ENCODE measurements around the gene THBD. TPM values are rescaled to one million over a fixed set of nuclear protein-coding genes. Genes with fewer than 3 reads are reported as not detected.

THBD gene
- total RNA-seq, 1 donor from 2014 or later: 22.7 TPM

DNA sequence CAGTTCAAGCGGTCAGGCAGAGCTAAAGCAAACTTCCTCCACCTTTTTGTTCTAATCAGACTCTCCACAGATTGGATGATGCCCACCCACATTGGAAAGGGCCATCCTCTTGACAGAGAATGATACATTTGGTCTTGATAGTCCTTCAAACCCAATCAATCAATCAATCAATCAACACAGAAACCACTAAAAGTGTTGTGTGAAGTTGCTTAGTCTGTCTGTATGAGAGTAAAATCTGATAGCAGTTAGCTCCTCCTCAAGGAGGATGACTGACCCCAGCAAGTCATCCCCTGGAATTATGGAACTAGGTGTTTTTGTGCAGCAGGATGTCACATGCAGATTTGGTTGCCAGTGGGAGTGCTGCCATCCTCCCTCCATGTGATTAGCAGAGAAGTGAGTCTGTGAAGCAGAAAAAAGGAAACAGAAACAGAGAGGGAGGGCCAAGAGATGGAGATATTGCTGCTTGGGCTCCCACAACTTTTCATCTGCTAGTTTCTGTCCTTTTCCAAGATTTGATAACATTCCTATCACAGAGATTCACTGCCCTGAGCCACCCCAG is 46.3 kb downstream of the THBD start:
- H3K27me3 ChIP-seq (ENCODE audit: insufficient read depth, low read length): no peaks in the 10 kb centered on the region
- H3K4me1 ChIP-seq (ENCODE audit: insufficient read depth, low read length): no peaks in the 10 kb centered on the region
- H3K36me3 ChIP-seq (ENCODE audit: insufficient read depth, low read length): no peaks in the 10 kb centered on the region
- H3K27me3 Mint-ChIP-seq (ENCODE audit: low read depth, unreplicated experiment): peaks cover 13% of the 10 kb centered on the region
- H3K9ac ChIP-seq (ENCODE audit: low read length): no peak overlapping the region
- H2AFZ ChIP-seq (ENCODE audit: low read depth, low read length): no peak overlapping the region
- no peak overlapping the region for H3K4me3 ChIP-seq (ENCODE audit: insufficient read depth, low read depth, low read length)
- no peak overlapping the region for H3K27ac ChIP-seq (ENCODE audit: low read depth, low read length)
- TF ChIP-seq EZH2 (IDR thresholded peaks at IDR 0.05; ENCODE audit: insufficient read depth, low read length) (no peak), CTCF (IDR thresholded peaks at IDR 0.05; ENCODE audit: insufficient read depth, low read depth, low read length) (no peak)
- H3K36me3 Mint-ChIP-seq (ENCODE audit: low read depth, unreplicated experiment): no peaks in the 10 kb centered on the region
- no peak overlapping the region for H3K27ac Mint-ChIP-seq (ENCODE audit: unreplicated experiment)
- DNase-seq (ENCODE audit: low read depth): no peak
- no peak overlapping the region for H3K4me3 Mint-ChIP-seq (ENCODE audit: unreplicated experiment)
- H3K4me2 ChIP-seq (ENCODE audit: low read length): no peak overlapping the region
- H3K9me3 Mint-ChIP-seq (ENCODE audit: unreplicated experiment): peaks cover 2% of the 10 kb centered on the region
- H3K9me3 ChIP-seq (ENCODE audit: insufficient read depth, low read depth, low read length): no peaks in the 10 kb centered on the region
- H3K4me1 Mint-ChIP-seq (ENCODE audit: low read depth, unreplicated experiment): no peaks in the 10 kb centered on the region
- no peaks in the 10 kb centered on the region for H4K20me1 ChIP-seq (ENCODE audit: insufficient read depth, low read length)
- FAIRE-seq: no peak
- H3K79me2 ChIP-seq (ENCODE audit: insufficient read depth, low read length): no peaks in the 10 kb centered on the region

DNA sequence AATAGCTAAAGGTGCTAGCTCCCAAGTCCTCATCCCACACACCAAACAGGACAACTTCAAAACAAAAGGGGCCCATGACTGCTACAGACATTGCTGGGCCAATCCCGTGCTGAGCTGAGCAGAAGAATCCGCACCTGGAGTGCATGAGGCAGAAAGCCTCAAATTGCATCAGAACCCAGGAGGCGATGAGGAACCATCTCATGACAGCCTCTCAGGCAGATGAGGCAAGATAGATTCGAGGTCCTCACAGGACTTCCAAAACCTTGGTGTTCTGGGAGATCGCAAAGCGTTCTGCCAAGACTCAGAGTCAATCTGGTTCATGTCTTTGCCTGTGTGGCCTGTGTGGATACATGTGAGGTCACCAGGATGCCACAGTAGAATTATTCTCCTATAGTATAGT is 47.2 kb downstream of the THBD start:
- TF ChIP-seq CTCF (IDR thresholded peaks at IDR 0.05; ENCODE audit: insufficient read depth, low read depth, low read length): no peak
- TF ChIP-seq EZH2 (IDR thresholded peaks at IDR 0.05; ENCODE audit: insufficient read depth, low read length): no peak
- H3K9me3 Mint-ChIP-seq (ENCODE audit: unreplicated experiment): peaks cover 2% of the 10 kb centered on the region
- Histone ChIP-seq H3K27ac (ENCODE audit: low read depth, low read length) (no peak overlapping the region), H4K20me1 (ENCODE audit: insufficient read depth, low read length) (no peaks in the 10 kb centered on the region), H3K27me3 (ENCODE audit: insufficient read depth, low read length) (no peaks in the 10 kb centered on the region), H2AFZ (ENCODE audit: low read depth, low read length) (no peak overlapping the region), H3K36me3 (ENCODE audit: insufficient read depth, low read length) (no peaks in the 10 kb centered on the region), H3K9ac (ENCODE audit: low read length) (no peak overlapping the region), H3K4me1 (ENCODE audit: insufficient read depth, low read length) (no peaks in the 10 kb centered on the region), H3K79me2 (ENCODE audit: insufficient read depth, low read length) (no peaks in the 10 kb centered on the region), H3K9me3 (ENCODE audit: insufficient read depth, low read depth, low read length) (no peaks in the 10 kb centered on the region), H3K4me2 (ENCODE audit: low read length) (no peak overlapping the region), H3K4me3 (ENCODE audit: insufficient read depth, low read depth, low read length) (no peak overlapping the region)
- peaks cover 13% of the 10 kb centered on the region for H3K27me3 Mint-ChIP-seq (ENCODE audit: low read depth, unreplicated experiment)
- H3K27ac Mint-ChIP-seq (ENCODE audit: unreplicated experiment): no peak overlapping the region
- H3K4me1 Mint-ChIP-seq (ENCODE audit: low read depth, unreplicated experiment): no peaks in the 10 kb centered on the region
- no peak overlapping the region for H3K4me3 Mint-ChIP-seq (ENCODE audit: unreplicated experiment)
- H3K36me3 Mint-ChIP-seq (ENCODE audit: low read depth, unreplicated experiment): no peaks in the 10 kb centered on the region
- no peak for FAIRE-seq
- DNase-seq (ENCODE audit: low read depth): no peak

- TF ChIP-seq EZH2 (IDR thresholded peaks at IDR 0.05; ENCODE audit: insufficient read depth, low read length): no peak
- TF ChIP-seq CTCF (IDR thresholded peaks at IDR 0.05; ENCODE audit: insufficient read depth, low read depth, low read length): no peak
- H3K27me3 ChIP-seq (ENCODE audit: insufficient read depth, low read length): no peaks in the 10 kb centered on the region
- Mint-ChIP-seq H3K4me1 (ENCODE audit: low read depth, unreplicated experiment) (no peaks in the 10 kb centered on the region), H3K9me3 (ENCODE audit: unreplicated experiment) (peaks cover 2% of the 10 kb centered on the region), H3K27ac (ENCODE audit: unreplicated experiment) (no peak overlapping the region), H3K27me3 (ENCODE audit: low read depth, unreplicated experiment) (peaks cover 14% of the 10 kb centered on the region), H3K36me3 (ENCODE audit: low read depth, unreplicated experiment) (no peaks in the 10 kb centered on the region), H3K4me3 (ENCODE audit: unreplicated experiment) (no peak overlapping the region)
- no peaks in the 10 kb centered on the region for H3K9me3 ChIP-seq (ENCODE audit: insufficient read depth, low read depth, low read length)
- H2AFZ ChIP-seq (ENCODE audit: low read depth, low read length): no peak overlapping the region
- DNase-seq (ENCODE audit: low read depth): no peak
- H3K4me1 ChIP-seq (ENCODE audit: insufficient read depth, low read length): no peaks in the 10 kb centered on the region
- no peak overlapping the region for H3K4me3 ChIP-seq (ENCODE audit: insufficient read depth, low read depth, low read length)
- no peak for FAIRE-seq
- H3K9ac ChIP-seq (ENCODE audit: low read length): no peak overlapping the region
- H4K20me1 ChIP-seq (ENCODE audit: insufficient read depth, low read length): no peaks in the 10 kb centered on the region
- H3K4me2 ChIP-seq (ENCODE audit: low read length): no peak overlapping the region
- H3K27ac ChIP-seq (ENCODE audit: low read depth, low read length): no peak overlapping the region
- no peaks in the 10 kb centered on the region for H3K36me3 ChIP-seq (ENCODE audit: insufficient read depth, low read length)
- no peaks in the 10 kb centered on the region for H3K79me2 ChIP-seq (ENCODE audit: insufficient read depth, low read length)
Observed at GRCh38 chr20:23000232-23000947, 49.1 kb downstream of the THBD start.
